D721Med (cell line): ENCODE data around the gene ZMIZ1.

ENCODE experiments used
- DNase-seq: peaks from one replicate; pipeline ENCODE4 v3.0.0; 2011; ENCODE audit warnings: low spot score; ENCODE audit not compliant: insufficient read length
- FAIRE-seq: peaks from 2 replicates; lab custom pipeline; 2011; peaks lifted over from hg19 to GRCh38; lab: Jason Lieb, UNC
- CTCF ChIP-seq: IDR thresholded peaks from 2 replicates; pipeline ENCODE4 v1.5.1; 2012; ENCODE audit warnings: mild to moderate bottlenecking, control low read depth; ENCODE audit not compliant: insufficient read depth; ENCODE audit errors: missing control alignments

The ZMIZ1 gene

GRCh38 chr10:79230328-79230830 is 161.6 kb downstream of the ZMIZ1 start:
- FAIRE-seq (no peak), DNase-seq (no peak)

GRCh38 chr10:79230850-79231249 is 162.1 kb downstream of the ZMIZ1 start:
- TF ChIP-seq CTCF: no peak
- DNase-seq: no peak
- FAIRE-seq: no peak

More at GRCh38 chr10:79230328-79230830, 161.6 kb downstream of the ZMIZ1 start:
- no peak for TF ChIP-seq CTCF

- DNase-seq: no peak
- FAIRE-seq: no peak
- TF ChIP-seq CTCF: no peak
Measured at GRCh38 chr10:79231908-79232307, 163.1 kb downstream of the ZMIZ1 start.

- no peak for FAIRE-seq
- DNase-seq: no peak
- TF ChIP-seq CTCF: no peak
Measured at GRCh38 chr10:79232864-79233263, 164.1 kb downstream of the ZMIZ1 start.

GRCh38 chr10:79234391-79235315 is 165.9 kb downstream of the ZMIZ1 start:
- FAIRE-seq: no peak
- TF ChIP-seq CTCF: no peak

GRCh38 chr10:79235765-79236432 is 167.1 kb downstream of the ZMIZ1 start:
- no peak for FAIRE-seq
- DNase-seq: no peak
- TF ChIP-seq CTCF: no peak

More at GRCh38 chr10:79234391-79235315, 165.9 kb downstream of the ZMIZ1 start:
- no peak for DNase-seq
